OCI-LY7 (cell line): ENCODE results near the gene ARMC9. TPM values are rescaled to one million over a fixed set of nuclear protein-coding genes. Genes with fewer than 3 reads are reported as not detected.

ENCODE experiments used
- BruUV-seq: library from RNA; stranded (reverse); fragments of 400-500 nt; replicated peaks from 2 replicates; lab custom pipeline; 2021; lab: Mats Ljungman, UMichigan
- CTCF ChIA-PET: fragments of 300-600 bp; sonication (Branson Sonifier 250); formaldehyde crosslinking; loops from one replicate; lab custom pipeline; 2022; ENCODE audit warnings: antibody characterized with exemption; ENCODE audit not compliant: unreplicated experiment; lab: Charles Lee
- POLR2A ChIA-PET: fragments of 300-600 bp; sonication (Branson Sonifier 250); formaldehyde crosslinking; loops from one replicate; lab custom pipeline; 2022; ENCODE audit warnings: antibody characterized with exemption; lab: Charles Lee
- DNase-seq: peaks from one replicate; pipeline ENCODE4 v3.0.0-alpha.2; 2015; ENCODE audit warnings: low spot score
- H2AFZ ChIP-seq: fragments of 200-600 bp; sonication (generic), shearing (Covaris generic); 2 replicates; pipeline ENCODE4 v1.6.1; 2014; ENCODE audit warnings: mild to moderate bottlenecking, antibody characterized with exemption, low read length, moderate library complexity
- H3K27ac ChIP-seq: fragments of 200-600 bp; sonication (generic); 2 replicates; pipeline ENCODE4 v1.5.1; 2014; ENCODE audit warnings: mixed run types, low read depth, mild to moderate bottlenecking, moderate library complexity, low read length, inconsistent platforms; ENCODE audit not compliant: poor library complexity, severe bottlenecking
- H3K36me3 ChIP-seq: fragments of 200-600 bp; sonication (generic); 2 replicates; pipeline ENCODE4 v1.6.1; 2014; ENCODE audit warnings: mild to moderate bottlenecking, antibody characterized with exemption, low read length, moderate library complexity, mixed read lengths; ENCODE audit not compliant: insufficient read depth
- H3K4me1 ChIP-seq: fragments of 200-600 bp; sonication (generic); 2 replicates; pipeline ENCODE4 v1.5.1; 2014; ENCODE audit warnings: mild to moderate bottlenecking, low read length; ENCODE audit not compliant: insufficient read depth, poor library complexity, severe bottlenecking
- H3K4me2 ChIP-seq: fragments of 200-600 bp; sonication (generic); 2 replicates; pipeline ENCODE4 v1.6.1; 2014; ENCODE audit warnings: mild to moderate bottlenecking, low read length
- H3K4me3 ChIP-seq: fragments of 200-600 bp; sonication (generic); 2 replicates; pipeline ENCODE4 v1.5.1; 2014; ENCODE audit warnings: mild to moderate bottlenecking, low read depth, low read length; ENCODE audit not compliant: poor library complexity, severe bottlenecking
- H3K79me2 ChIP-seq: fragments of 200-600 bp; sonication (generic); 2 replicates; pipeline ENCODE4 v1.6.1; 2016; ENCODE audit warnings: low read depth, mild to moderate bottlenecking, low read length, moderate library complexity, mixed read lengths; ENCODE audit not compliant: insufficient read depth
- H3K9me2 ChIP-seq: fragments of 200-600 bp; sonication (generic); 2 replicates; pipeline ENCODE4 v1.6.1; 2016; ENCODE audit warnings: mild to moderate bottlenecking, low read length, mixed read lengths; ENCODE audit not compliant: insufficient read depth
- H3K9me3 ChIP-seq: fragments of 200-600 bp; sonication (generic); 2 replicates; pipeline ENCODE4 v1.6.1; 2014; ENCODE audit warnings: mild to moderate bottlenecking, mixed run types, low read length, mixed read lengths
- H4K20me1 ChIP-seq: fragments of 200-600 bp; sonication (generic); 2 replicates; pipeline ENCODE4 v1.6.1; 2014; ENCODE audit warnings: mild to moderate bottlenecking, antibody characterized with exemption, low read length, moderate library complexity, mixed read lengths; ENCODE audit not compliant: insufficient read depth
- EZH2phosphoT487 ChIP-seq: fragments of 200-600 bp; sonication (generic); IDR thresholded peaks from 2 replicates; pipeline ENCODE4 v1.6.1; 2018; ENCODE audit warnings: low read depth, borderline replicate concordance, mild to moderate bottlenecking, mixed run types, antibody characterized with exemption, low read length, moderate library complexity, mixed read lengths
- intact Hi-C: fragments of 100-400 bp; cut with micrococcal nuclease; formaldehyde crosslinking; loops from one replicate; pipeline ENCODE4 v1.10.0; 2022; ENCODE audit not compliant: unreplicated experiment
- total RNA-seq, 2 experiments: library from RNA; depleted of rRNA in 1 of 2; stranded (reverse); fragments of >200 nt in 1 of 2; shearing (Covaris generic) in 1 of 2; gene quantifications; 2 replicates each; pipeline ENCODE4 v1.2.3, GENCODE V29; 2014 to 2022
- TF ChIP-seq, protein P1 (sequence below): fragments of 200-600 bp; sonication (generic); conservative IDR thresholded peaks from 2 replicates; pipeline ENCODE4 v1.5.1; 2014; ENCODE audit warnings: mild to moderate bottlenecking, antibody characterized with exemption, low read length, moderate library complexity, mixed read lengths

ARMC9 gene
- total RNA-seq, 2 experiments from 2014 or later = 6.6 to 12.2 TPM

- no peaks in the 10 kb centered on the region for H3K79me2 ChIP-seq
- no peaks in the 10 kb centered on the region for H4K20me1 ChIP-seq
- H3K27ac ChIP-seq = no peak overlapping the region
- no peak for TF ChIP-seq EZH2phosphoT487
- TF ChIP-seq, protein P1, sequence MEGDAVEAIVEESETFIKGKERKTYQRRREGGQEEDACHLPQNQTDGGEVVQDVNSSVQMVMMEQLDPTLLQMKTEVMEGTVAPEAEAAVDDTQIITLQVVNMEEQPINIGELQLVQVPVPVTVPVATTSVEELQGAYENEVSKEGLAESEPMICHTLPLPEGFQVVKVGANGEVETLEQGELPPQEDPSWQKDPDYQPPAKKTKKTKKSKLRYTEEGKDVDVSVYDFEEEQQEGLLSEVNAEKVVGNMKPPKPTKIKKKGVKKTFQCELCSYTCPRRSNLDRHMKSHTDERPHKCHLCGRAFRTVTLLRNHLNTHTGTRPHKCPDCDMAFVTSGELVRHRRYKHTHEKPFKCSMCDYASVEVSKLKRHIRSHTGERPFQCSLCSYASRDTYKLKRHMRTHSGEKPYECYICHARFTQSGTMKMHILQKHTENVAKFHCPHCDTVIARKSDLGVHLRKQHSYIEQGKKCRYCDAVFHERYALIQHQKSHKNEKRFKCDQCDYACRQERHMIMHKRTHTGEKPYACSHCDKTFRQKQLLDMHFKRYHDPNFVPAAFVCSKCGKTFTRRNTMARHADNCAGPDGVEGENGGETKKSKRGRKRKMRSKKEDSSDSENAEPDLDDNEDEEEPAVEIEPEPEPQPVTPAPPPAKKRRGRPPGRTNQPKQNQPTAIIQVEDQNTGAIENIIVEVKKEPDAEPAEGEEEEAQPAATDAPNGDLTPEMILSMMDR = no peak
- H3K4me1 ChIP-seq = peaks cover 8% of the 10 kb centered on the region
- DNase-seq = no peak
- ChIA-PET CTCF (no interaction called here), POLR2A (no interaction called here)
- H3K4me3 ChIP-seq = no peak overlapping the region
- no peaks in the 10 kb centered on the region for H3K36me3 ChIP-seq
- H3K9me3 ChIP-seq = no peaks in the 10 kb centered on the region
- H3K9me2 ChIP-seq = no peaks in the 10 kb centered on the region
- BruUV-seq = no TSS peak
- no peak overlapping the region for H3K4me2 ChIP-seq
- intact Hi-C loops = no loop called here
- H2AFZ ChIP-seq = no peak overlapping the region
Measured at GRCh38 chr2:231186325-231186724, 12.1 kb upstream of the ARMC9 start.

DNA sequence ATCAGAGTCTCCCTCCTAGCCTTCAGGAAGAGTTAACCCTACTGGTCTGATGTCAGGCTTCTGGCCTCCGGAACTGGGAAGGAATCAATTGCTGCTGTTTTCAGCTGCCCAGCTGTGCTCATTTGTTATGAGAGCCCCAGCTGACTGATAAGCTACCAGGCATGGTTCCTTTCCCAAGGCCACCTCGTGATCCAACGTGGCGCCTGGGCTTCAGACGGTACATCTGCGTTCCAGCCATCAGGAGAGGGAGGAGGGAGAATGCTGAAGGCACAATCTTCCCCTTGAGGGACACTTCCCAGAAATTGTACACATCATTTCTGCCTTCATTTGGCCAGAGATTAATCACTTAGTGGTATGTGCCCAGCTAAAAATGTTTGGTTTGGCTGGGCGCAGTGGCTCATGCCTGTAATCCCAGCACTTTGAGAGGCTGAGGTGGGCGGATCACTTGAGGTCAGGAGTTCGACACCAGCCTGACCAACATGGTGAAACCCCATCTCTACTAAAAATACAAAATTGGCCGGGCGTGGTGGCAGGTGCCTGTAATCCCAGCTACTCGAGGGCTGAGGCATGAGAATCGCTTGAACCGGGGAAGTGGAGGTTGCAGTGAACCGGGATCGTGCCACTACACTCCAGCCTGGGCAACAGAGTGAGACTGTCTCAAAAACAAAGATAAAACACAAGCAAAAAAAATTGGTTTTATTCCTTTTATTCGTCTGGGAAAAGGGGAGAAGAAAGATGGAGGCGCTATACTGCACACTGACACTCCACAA lies 10.5 kb upstream of the ARMC9 start:
- ChIA-PET POLR2A (interaction anchor here (0.5 kb wide), 1 partner anchor 14 kb away, joined by 3 read pairs; no protein-coding TSS in a partner anchor), CTCF (no interaction called here)
- Histone ChIP-seq H3K4me3 (no peak overlapping the region), H3K4me2 (no peak overlapping the region), H3K79me2 (no peaks in the 10 kb centered on the region), H3K4me1 (no peaks in the 10 kb centered on the region), H3K36me3 (no peaks in the 10 kb centered on the region), H3K27ac (no peak overlapping the region), H3K9me2 (no peaks in the 10 kb centered on the region), H2AFZ (no peak overlapping the region), H4K20me1 (no peaks in the 10 kb centered on the region), H3K9me3 (no peaks in the 10 kb centered on the region)
- intact Hi-C loops = no loop called here
- BruUV-seq = no TSS peak
- TF ChIP-seq EZH2phosphoT487 = no peak
- TF ChIP-seq, protein P1 = no peak
- no peak for DNase-seq

DNA sequence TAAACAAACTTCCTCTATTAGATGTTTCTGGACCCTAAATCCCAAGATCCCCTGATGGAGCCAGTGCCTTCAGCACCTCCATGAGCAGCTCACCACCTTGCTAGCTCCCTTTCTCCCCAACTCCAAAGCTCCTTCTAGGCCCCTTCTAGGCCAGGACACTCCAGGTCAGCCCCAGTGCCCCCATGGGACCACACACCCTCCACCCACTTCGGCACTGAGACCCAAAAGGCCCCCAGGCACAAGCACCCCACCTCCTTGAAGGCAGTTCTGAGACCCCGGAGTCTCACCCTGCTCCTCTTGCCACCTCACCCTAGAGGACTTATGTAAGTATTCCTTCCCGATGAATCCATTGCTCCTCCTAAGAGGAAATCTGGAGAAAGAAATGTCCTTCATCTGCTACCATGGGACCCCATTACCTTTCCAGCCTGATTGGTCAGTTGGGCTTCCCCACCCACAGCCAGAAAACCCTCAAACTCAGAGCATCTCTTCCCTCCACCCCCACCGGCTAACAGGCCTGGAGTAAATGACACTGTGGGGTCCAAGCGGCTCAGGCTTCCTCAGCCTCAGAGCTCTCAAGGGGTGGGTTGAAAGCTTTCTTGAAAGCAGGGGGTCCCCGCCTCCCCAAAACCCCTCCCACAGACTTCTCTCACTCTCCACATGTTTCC lies 9.8 kb upstream of the ARMC9 start:
- POLR2A ChIA-PET = no interaction called here
- CTCF ChIA-PET = no interaction called here

More for the DNA sequence above, 9.8 kb upstream of the ARMC9 start:
- Histone ChIP-seq H3K27ac (no peak overlapping the region), H3K4me1 (no peaks in the 10 kb centered on the region), H3K4me3 (no peak overlapping the region), H3K79me2 (no peaks in the 10 kb centered on the region), H3K9me3 (no peaks in the 10 kb centered on the region), H4K20me1 (no peaks in the 10 kb centered on the region), H3K4me2 (no peak overlapping the region), H3K9me2 (no peaks in the 10 kb centered on the region), H3K36me3 (no peaks in the 10 kb centered on the region), H2AFZ (no peak overlapping the region)
- DNase-seq = no peak
- TF ChIP-seq, protein P1 = no peak
- no peak for TF ChIP-seq EZH2phosphoT487
- BruUV-seq = no TSS peak
- intact Hi-C loops = no loop called here
